Measurements from ENCODE around the gene MTHFD1L. TPM values are rescaled to one million over a fixed set of nuclear protein-coding genes. Genes with fewer than 3 reads are reported as not detected.

The MTHFD1L gene
- total RNA-seq, 4 donors from 2014 or later: 4.7 to 45.9 (median 24.0) TPM

- TF ChIP-seq CTCF (IDR thresholded peaks at IDR 0.05): no peak
- DNase-seq (ENCODE audit: low spot score) (no peak), ATAC-seq (ENCODE audit: low FRiP score) (no peak)
Observed at GRCh38 chr6:150914372-150914771, 48.9 kb downstream of the MTHFD1L start.

GRCh38 chr6:150915131-150915879 is 49.8 kb downstream of the MTHFD1L start:
- ATAC-seq (ENCODE audit: low FRiP score) (no peak), DNase-seq (ENCODE audit: low spot score) (no peak)
- TF ChIP-seq CTCF (IDR thresholded peaks at IDR 0.05): no peak

GRCh38 chr6:150915880-150916265 is 50.4 kb downstream of the MTHFD1L start:
- no peak for TF ChIP-seq CTCF (IDR thresholded peaks at IDR 0.05)
- peak; percentile 82 for ATAC-seq (ENCODE audit: low FRiP score)
- DNase-seq (ENCODE audit: low spot score): no peak

- TF ChIP-seq CTCF (IDR thresholded peaks at IDR 0.05): no peak
- ATAC-seq (ENCODE audit: low FRiP score): no peak
- DNase-seq (ENCODE audit: low spot score): no peak
Observed at GRCh38 chr6:150919938-150920337, 54.4 kb downstream of the MTHFD1L start.

GRCh38 chr6:150922137-150922536 is 56.6 kb downstream of the MTHFD1L start:
- no peak for TF ChIP-seq CTCF (IDR thresholded peaks at IDR 0.05)
- ATAC-seq (ENCODE audit: low FRiP score): no peak

GRCh38 chr6:150924808-150925589 is 59.5 kb downstream of the MTHFD1L start:
- DNase-seq (ENCODE audit: low spot score) (no peak), ATAC-seq (ENCODE audit: low FRiP score) (peak; percentile 76)

More at GRCh38 chr6:150922137-150922536, 56.6 kb downstream of the MTHFD1L start:
- DNase-seq (ENCODE audit: low spot score): no peak

More at GRCh38 chr6:150924808-150925589, 59.5 kb downstream of the MTHFD1L start:
- TF ChIP-seq CTCF (IDR thresholded peaks at IDR 0.05): no peak
